Natural killer cell (primary cell): ENCODE data around the gene TMEM45A. TPM values are rescaled to one million over a fixed set of nuclear protein-coding genes. Genes with fewer than 3 reads are reported as not detected.
"Not testable (repeated sequence)": the region's sequence is repeated elsewhere in the genome, so short reads cannot be mapped to it uniquely, and the experiment has no call there.

Source experiments
- ATAC-seq, 3 donors: fragments of 150-1000 bp in 2 of 3; fragments of 200-7000 bp in 1 of 3; cut with Tn5 transposase; 1 replicate in 1 of 3; 2 replicates in 2 of 3; pipeline ENCODE4 v1.10.0; 2021; ENCODE audit warnings: mild to moderate bottlenecking in 2 of 3, moderate library complexity in 2 of 3
- DNase-seq, 2 donors: peaks; one replicate each; pipeline versions ENCODE4 v3.0.0 to v3.0.0-alpha.2; 2013 to 2021; ENCODE audit warnings: mixed read lengths in 1 of 2
- H3K27ac ChIP-seq: one replicate; pipeline ENCODE4 v1.5.1; 2013; ENCODE audit warnings: mild to moderate bottlenecking, low read length
- H3K27me3 ChIP-seq: one replicate; pipeline ENCODE4 v1.6.1; 2013; ENCODE audit warnings: low read length; ENCODE audit not compliant: control insufficient read depth, insufficient read depth
- H3K36me3 ChIP-seq: one replicate; pipeline ENCODE4 v1.6.1; 2013; ENCODE audit warnings: low read length; ENCODE audit not compliant: control insufficient read depth, insufficient read depth
- H3K4me1 ChIP-seq: one replicate; pipeline ENCODE4 v1.6.1; 2013; ENCODE audit warnings: low read length; ENCODE audit not compliant: control insufficient read depth, insufficient read depth
- H3K4me3 ChIP-seq: one replicate; pipeline ENCODE4 v1.5.1; 2013; ENCODE audit warnings: low read length
- H3K9me3 ChIP-seq: one replicate; pipeline ENCODE4 v1.6.1; 2013; ENCODE audit warnings: low read length; ENCODE audit not compliant: control insufficient read depth, insufficient read depth
- H3K27ac Mint-ChIP-seq, 2 donors: one replicate each; pipeline ENCODE4 v1.8.0; 2022; ENCODE audit warnings: mild to moderate bottlenecking in 2 of 2, mixed read lengths in 2 of 2, moderate library complexity in 1 of 2
- H3K27me3 Mint-ChIP-seq, 2 donors: one replicate each; pipeline ENCODE4 v1.8.0; 2022; ENCODE audit warnings: low read depth in 2 of 2, mixed read lengths in 2 of 2
- H3K36me3 Mint-ChIP-seq: one replicate; pipeline ENCODE4 v1.8.0; 2022; ENCODE audit warnings: mixed read lengths
- H3K4me1 Mint-ChIP-seq, 2 donors: one replicate each; pipeline ENCODE4 v1.8.0; 2022; ENCODE audit warnings: mixed read lengths in 2 of 2
- H3K4me3 Mint-ChIP-seq: one replicate; pipeline ENCODE4 v1.8.0; 2022; ENCODE audit warnings: mild to moderate bottlenecking, moderate library complexity, mixed read lengths
- H3K9me3 Mint-ChIP-seq, 2 donors: one replicate each; pipeline ENCODE4 v1.8.0; 2022; ENCODE audit warnings: mixed read lengths in 2 of 2
- WGBS: methylation state at CpG from one replicate; pipeline ENCODE4 v1.1.7; 2013; ENCODE audit warnings: missing lambda C conversion rate; ENCODE audit not compliant: insufficient coverage; 5-methylcytosine and 5-hydroxymethylcytosine counted together
- intact Hi-C: fragments of 100-400 bp; cut with micrococcal nuclease; formaldehyde crosslinking; loops from one replicate; pipeline ENCODE4 v1.14.2; 2022
- total RNA-seq, 4 donors: library from RNA; stranded (reverse); fragments of 120-200 nt in 1 of 4; gene quantifications; one replicate each; pipeline versions ENCODE4 v1.2.3 to v1.2.4, GENCODE V29; 2013 to 2022
- TF ChIP-seq, protein P1 (sequence below): fragments of 200-600 bp; IDR thresholded peaks from one replicate; pipeline ENCODE4 v1.8.0; 2022; ENCODE audit warnings: antibody characterized with exemption

The TMEM45A gene, protein sequence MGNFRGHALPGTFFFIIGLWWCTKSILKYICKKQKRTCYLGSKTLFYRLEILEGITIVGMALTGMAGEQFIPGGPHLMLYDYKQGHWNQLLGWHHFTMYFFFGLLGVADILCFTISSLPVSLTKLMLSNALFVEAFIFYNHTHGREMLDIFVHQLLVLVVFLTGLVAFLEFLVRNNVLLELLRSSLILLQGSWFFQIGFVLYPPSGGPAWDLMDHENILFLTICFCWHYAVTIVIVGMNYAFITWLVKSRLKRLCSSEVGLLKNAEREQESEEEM
- total RNA-seq = under 1 TPM; 0.23 to 0.49 (median 0.25) TPM
- 0.50 TPM for total RNA-seq (2013)

DNA sequence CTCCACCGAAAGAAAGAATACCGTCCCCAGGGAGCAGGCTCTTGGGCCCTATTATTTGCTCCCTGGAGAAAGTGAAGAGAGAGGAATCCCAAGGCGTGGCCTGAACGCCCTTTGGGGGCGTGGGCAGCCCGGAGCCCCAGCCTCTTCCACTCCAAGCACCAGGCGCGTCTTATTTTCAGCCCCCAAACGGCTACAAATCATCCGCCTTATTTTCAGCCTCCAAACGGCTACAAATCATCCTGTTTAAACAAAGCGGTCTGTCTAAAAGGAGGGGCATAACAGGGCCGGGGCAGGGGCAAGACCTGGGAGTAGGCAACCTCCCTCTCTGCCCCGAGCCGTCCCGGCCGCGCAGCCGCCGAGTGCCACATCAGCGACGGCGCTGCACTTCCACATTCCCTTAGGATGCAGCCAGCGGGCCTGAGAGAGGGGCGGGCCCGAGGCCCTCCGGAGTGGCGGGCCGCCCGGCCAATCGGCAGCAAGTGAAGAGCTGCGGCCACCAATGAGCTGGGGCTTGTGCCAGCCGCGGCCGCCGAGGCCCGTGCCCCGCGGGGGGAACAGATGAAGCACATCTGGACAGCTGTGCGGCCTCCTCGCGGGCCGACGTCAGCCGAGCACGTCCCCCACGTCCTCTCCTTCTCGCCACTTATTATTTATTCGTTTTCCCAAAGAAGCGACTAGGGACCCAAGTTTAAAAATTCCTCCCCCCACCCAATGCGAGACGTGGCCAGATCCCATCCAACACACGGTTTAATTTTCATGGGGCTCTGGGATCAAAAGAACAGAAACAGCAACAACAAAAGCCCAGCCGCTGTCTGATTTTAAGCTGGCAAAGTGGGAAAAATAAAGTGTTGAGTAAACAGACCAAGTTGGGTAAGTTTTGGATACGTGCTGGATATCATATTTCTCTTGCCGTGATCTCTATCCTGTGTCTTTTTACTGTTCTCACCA, at the start of gene TMEM45A:
TMEM45A (plus strand) TSS at position 561 of the 948 bp plus-strand sequence. CDS start 62,593 bp downstream, outside the sequence.
- no peaks in the 10 kb centered on the region for H3K9me3 ChIP-seq
- peak within 1 kb of the TSS; percentile 53 for H3K4me3 ChIP-seq
- H3K27me3 ChIP-seq = no peaks in the 10 kb centered on the region
- DNase-seq = peak; percentile 70 to 85
- Mint-ChIP-seq H3K27me3 (peaks cover 5 to 7% of the 10 kb centered on the region in 2 donors), H3K27ac (peak within 1 kb of the TSS; percentile 30 to 59), H3K36me3 (no peaks in the 10 kb centered on the region), H3K4me3 (peak within 1 kb of the TSS; percentile 93), H3K4me1 (peaks cover 4 to 9% of the 10 kb centered on the region in 2 donors), H3K9me3 (no peaks in the 10 kb centered on the region)
- WGBS = 3% methylated on average over 55 of the region's 56 CpGs
- ATAC-seq = peak; percentile 90 to 99 (median 97)
- TF ChIP-seq, protein P1, sequence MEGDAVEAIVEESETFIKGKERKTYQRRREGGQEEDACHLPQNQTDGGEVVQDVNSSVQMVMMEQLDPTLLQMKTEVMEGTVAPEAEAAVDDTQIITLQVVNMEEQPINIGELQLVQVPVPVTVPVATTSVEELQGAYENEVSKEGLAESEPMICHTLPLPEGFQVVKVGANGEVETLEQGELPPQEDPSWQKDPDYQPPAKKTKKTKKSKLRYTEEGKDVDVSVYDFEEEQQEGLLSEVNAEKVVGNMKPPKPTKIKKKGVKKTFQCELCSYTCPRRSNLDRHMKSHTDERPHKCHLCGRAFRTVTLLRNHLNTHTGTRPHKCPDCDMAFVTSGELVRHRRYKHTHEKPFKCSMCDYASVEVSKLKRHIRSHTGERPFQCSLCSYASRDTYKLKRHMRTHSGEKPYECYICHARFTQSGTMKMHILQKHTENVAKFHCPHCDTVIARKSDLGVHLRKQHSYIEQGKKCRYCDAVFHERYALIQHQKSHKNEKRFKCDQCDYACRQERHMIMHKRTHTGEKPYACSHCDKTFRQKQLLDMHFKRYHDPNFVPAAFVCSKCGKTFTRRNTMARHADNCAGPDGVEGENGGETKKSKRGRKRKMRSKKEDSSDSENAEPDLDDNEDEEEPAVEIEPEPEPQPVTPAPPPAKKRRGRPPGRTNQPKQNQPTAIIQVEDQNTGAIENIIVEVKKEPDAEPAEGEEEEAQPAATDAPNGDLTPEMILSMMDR = no peak
- intact Hi-C loops = no loop called here
- H3K36me3 ChIP-seq = no peaks in the 10 kb centered on the region
- no peak within 1 kb of the TSS for H3K27ac ChIP-seq
- peaks cover 9% of the 10 kb centered on the region for H3K4me1 ChIP-seq

DNA sequence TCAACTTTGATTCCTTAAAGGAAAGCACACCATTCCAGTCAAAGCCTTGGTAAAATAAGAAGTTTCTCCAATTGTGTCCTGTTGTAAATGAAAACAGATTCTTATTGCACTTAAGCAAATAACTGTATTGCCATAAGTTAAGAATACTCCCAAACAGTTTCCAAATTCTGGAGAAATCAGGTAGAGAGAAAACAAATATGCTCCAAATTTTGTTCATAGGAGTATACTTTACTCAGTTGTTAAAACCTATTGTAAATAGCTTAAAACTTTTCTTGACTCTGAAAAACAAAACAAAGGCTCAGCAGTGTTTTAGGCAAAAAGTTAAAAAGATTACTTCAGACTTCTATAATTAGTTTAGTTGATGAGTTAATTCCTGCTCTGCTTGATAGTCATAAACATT, 48.7 kb upstream of the TMEM45A start:
- H3K27ac ChIP-seq = no peak overlapping the region
- H3K36me3 Mint-ChIP-seq = no peaks in the 10 kb centered on the region
- H3K27ac Mint-ChIP-seq = no peak overlapping the region
- no peaks in the 10 kb centered on the region for H3K9me3 ChIP-seq
- no peak for DNase-seq
- peaks cover 0 to 4% of the 10 kb centered on the region in 2 donors for H3K9me3 Mint-ChIP-seq
- TF ChIP-seq, protein P1 = no peak
- intact Hi-C loops = no loop called here
- H3K36me3 ChIP-seq = no peaks in the 10 kb centered on the region
- H3K4me3 Mint-ChIP-seq = no peak overlapping the region
- H3K27me3 ChIP-seq = no peaks in the 10 kb centered on the region
- no peaks in the 10 kb centered on the region for H3K4me1 ChIP-seq
- no peak for ATAC-seq
- no peak overlapping the region for H3K4me3 ChIP-seq
- peaks cover 0 to 10% of the 10 kb centered on the region in 2 donors for H3K27me3 Mint-ChIP-seq
- H3K4me1 Mint-ChIP-seq = no peaks in the 10 kb centered on the region

DNA sequence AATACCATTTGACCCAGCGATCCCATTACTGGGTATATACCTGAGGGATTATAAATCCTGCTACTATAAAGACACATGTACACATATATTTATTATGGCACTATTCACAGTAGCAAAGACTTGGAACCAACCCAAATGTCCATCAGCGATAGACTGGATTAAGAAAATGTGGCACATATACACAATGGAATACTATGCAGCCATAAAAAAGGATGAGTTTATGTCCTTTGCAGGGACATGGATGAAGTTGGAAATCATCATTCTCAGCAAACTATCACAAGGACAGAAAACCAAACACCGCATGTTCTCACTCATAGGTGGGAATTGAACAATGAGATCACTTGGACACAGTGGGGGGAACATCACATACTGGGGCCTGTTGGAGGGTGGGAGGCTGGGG, 45.4 kb upstream of the TMEM45A start:
- H3K4me1 ChIP-seq, H3K27me3 Mint-ChIP-seq, DNase-seq, H3K4me3 ChIP-seq, H3K4me3 Mint-ChIP-seq, H3K27me3 ChIP-seq, H3K36me3 Mint-ChIP-seq, intact Hi-C loops, H3K27ac Mint-ChIP-seq, H3K9me3 Mint-ChIP-seq, H3K36me3 ChIP-seq, H3K4me1 Mint-ChIP-seq, H3K9me3 ChIP-seq, ATAC-seq, H3K27ac ChIP-seq: not testable (repeated sequence)
- 100% methylated on average over 1 of the region's 3 CpGs for WGBS

DNA sequence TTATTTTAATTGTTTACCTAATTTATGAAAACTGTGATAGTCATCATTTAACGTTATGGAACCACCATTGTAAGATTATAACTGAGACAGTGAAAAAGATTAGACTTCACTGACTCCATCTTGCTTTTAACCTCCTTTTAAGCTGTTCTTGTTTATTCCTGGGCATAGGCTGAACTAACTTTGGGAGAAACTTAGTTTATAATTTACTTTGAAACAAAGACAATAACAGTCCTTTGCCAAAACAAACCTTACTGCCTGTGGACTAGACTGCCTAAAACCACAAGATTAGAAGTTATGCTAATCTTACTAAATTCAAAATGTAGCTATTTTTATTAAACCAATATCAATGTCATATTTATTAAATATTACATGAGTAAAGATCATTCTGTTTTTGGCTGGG, 44.3 kb upstream of the TMEM45A start:
- Histone ChIP-seq H3K27ac (no peak overlapping the region), H3K36me3 (no peaks in the 10 kb centered on the region), H3K27me3 (no peaks in the 10 kb centered on the region), H3K9me3 (no peaks in the 10 kb centered on the region), H3K4me1 (no peaks in the 10 kb centered on the region), H3K4me3 (no peak overlapping the region)
- peaks cover 0 to 5% of the 10 kb centered on the region in 2 donors for H3K27me3 Mint-ChIP-seq
- DNase-seq = no peak
- WGBS = 100% methylated on average over 1 of the region's 1 CpG
- ATAC-seq = no peak
- H3K4me1 Mint-ChIP-seq = no peaks in the 10 kb centered on the region
- no peaks in the 10 kb centered on the region for H3K36me3 Mint-ChIP-seq
- no peak overlapping the region for H3K27ac Mint-ChIP-seq
- H3K4me3 Mint-ChIP-seq = no peak overlapping the region
- intact Hi-C loops = no loop called here
- H3K9me3 Mint-ChIP-seq = peaks cover 0 to 4% of the 10 kb centered on the region in 2 donors
- TF ChIP-seq, protein P1 = no peak
